ENCODE results near the gene TBC1D5. TPM values are rescaled to one million over a fixed set of nuclear protein-coding genes. Genes with fewer than 3 reads are reported as not detected.
"Not testable (repeated sequence)": the region's sequence is repeated elsewhere in the genome, so short reads cannot be mapped to it uniquely, and the experiment has no call there.

The TBC1D5 gene
- total RNA-seq, 1 experiment from 2014 or later, result 88.0 TPM

GRCh38 chr3:17551333-17551732, 191.1 kb downstream of the TBC1D5 start:
- DNase-seq (ENCODE audit: low read depth, low spot score), result no peak
- in situ Hi-C loops (cut with HindIII; ENCODE audit: low pct_unique_long_range_greater_than_20kb, low sequenced_read_pairs), result no loop called here

GRCh38 chr3:17550624-17551023, 191.8 kb downstream of the TBC1D5 start:
- in situ Hi-C loops (cut with HindIII; ENCODE audit: low pct_unique_long_range_greater_than_20kb, low sequenced_read_pairs), result no loop called here
- DNase-seq (ENCODE audit: low read depth, low spot score), result no peak

DNA sequence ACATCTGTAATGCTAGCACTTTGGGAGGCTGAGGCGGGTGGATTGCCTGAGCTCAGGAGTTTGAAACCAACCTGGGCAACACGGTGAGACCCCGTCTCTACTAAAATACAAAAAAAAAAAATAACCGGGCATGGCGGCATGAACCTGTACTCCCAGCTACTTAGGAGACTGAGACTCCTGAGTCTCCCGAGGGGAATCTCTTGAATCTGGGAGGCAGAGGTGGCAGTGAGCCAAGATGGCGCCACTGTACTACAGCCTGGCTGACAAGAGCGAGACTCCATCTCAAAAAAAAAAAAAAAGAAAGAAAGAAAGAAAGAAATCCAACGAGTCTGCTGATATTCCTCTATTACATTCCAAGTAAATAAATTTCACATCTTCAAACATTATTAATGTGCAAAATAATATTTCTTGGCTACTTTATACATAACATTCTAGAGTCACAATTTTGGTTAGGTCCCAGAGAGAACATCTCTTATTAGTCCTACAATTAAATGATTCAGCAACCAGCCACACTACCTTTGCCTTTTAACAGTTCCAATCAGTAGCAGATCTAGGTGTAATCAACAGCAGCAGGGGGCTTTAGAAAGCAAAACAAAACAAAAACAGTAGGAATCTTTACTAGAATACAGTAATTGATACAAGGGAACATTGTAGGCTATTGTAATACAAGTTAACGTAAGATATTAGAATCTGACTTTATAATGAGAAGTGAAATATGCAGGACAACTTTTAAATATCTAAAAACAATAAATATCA, 195.8 kb downstream of the TBC1D5 start:
- no peak for DNase-seq (ENCODE audit: low read depth, low spot score)
- in situ Hi-C loops (cut with HindIII; ENCODE audit: low pct_unique_long_range_greater_than_20kb, low sequenced_read_pairs), result no loop called here

- in situ Hi-C loops (cut with HindIII; ENCODE audit: low pct_unique_long_range_greater_than_20kb, low sequenced_read_pairs), result no loop called here
- DNase-seq (ENCODE audit: low read depth, low spot score), result peak; percentile 16
These were observed 197.8 kb downstream of the TBC1D5 start for GRCh38 chr3:17544632-17545031.

DNA sequence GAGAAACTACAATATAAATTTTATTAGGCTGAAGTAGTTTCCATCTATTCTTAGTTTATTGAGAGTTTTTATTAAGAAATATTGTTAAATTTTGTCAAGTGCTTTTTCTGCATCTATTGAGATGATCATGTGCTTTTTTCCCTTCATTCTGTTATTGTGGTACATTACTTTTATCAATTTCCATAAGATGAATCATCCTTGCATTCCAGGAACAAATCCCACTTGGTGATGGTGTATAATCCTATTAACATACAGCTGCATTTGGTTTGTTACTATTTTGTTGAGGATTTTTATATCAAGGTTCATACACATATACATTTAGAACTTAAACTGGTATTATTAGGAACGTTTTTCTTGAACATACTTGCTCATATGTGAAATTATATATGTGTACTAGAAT, 199.8 kb downstream of the TBC1D5 start:
- in situ Hi-C loops (cut with HindIII; ENCODE audit: low pct_unique_long_range_greater_than_20kb, low sequenced_read_pairs), result no loop called here
- DNase-seq (ENCODE audit: low read depth, low spot score), result no peak

DNA sequence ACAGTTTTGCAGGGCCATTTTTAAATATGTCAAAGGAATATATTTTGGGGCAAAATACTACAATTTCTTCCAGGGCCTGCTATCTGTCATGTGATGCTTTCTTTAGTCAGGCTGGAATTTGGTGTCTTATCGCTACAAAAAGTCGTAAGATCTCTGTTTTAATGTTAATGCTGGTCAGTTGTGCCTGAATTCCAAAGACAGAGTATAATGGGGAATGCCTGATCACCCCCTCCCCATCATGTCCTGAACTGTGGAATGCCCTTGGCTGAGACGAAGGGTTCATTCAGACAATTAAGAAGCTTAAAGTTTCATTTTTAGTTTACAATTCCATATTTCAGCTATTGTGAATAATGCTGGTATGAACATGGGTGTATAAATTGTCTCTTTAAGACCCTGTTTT, 203.0 kb downstream of the TBC1D5 start:
- in situ Hi-C loops (cut with HindIII; ENCODE audit: low pct_unique_long_range_greater_than_20kb, low sequenced_read_pairs), result no loop called here

GRCh38 chr3:17535274-17535673, 207.2 kb downstream of the TBC1D5 start:
- in situ Hi-C loops (cut with HindIII; ENCODE audit: low pct_unique_long_range_greater_than_20kb, low sequenced_read_pairs), result no loop called here

More for the DNA sequence above, 203.0 kb downstream of the TBC1D5 start:
- DNase-seq (ENCODE audit: low read depth, low spot score), result no peak

GRCh38 chr3:17532446-17532845, 210.0 kb downstream of the TBC1D5 start:
- in situ Hi-C loops (cut with HindIII; ENCODE audit: low pct_unique_long_range_greater_than_20kb, low sequenced_read_pairs); DNase-seq (ENCODE audit: low read depth, low spot score): not testable (repeated sequence)

More at GRCh38 chr3:17535274-17535673, 207.2 kb downstream of the TBC1D5 start:
- no peak for DNase-seq (ENCODE audit: low read depth, low spot score)

- in situ Hi-C loops (cut with HindIII; ENCODE audit: low pct_unique_long_range_greater_than_20kb, low sequenced_read_pairs), result no loop called here
- no peak for DNase-seq (ENCODE audit: low read depth, low spot score)
These were observed 212.8 kb downstream of the TBC1D5 start for GRCh38 chr3:17529677-17530076.

DNA sequence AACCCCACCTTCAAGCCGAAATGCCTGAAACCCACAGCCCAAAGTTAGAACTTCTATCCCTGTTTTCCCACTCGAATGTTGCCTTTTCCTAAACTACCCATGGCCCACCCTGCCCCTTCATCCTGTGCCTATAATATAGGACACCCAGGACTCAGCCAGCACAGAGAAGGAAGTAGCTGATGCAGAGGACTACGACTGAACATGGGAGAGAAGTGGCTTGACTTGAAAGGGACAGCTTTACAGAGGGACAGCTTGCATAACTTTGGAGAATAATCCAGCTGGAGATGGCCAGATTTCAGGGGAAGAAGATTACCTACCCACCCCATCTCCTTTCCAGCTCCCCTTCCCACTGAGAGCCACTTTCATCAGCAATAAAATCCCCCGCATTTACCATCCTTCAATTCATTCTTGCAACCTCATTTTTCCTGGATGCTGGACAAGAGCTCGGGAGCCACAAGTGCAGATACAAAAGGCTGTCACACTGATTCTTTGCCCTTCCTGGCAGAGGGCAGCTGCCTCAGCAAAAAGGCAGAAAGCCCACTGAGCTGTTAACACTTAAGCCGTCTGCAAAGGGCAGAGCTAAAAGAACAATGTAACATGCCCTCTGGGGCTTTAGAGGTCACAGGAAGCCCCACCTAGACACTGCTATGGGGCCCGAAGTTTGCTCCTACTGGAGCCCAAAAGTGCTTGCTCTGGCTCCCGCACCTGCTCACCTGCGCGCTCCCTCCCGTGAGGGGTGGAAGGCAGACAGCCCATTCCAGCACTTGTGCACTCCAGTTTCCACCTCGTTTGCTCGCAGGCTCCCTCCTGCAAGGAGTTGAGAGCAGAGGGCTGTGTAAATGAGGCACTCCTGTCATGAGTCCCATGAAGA, 224.0 kb downstream of the TBC1D5 start:
- in situ Hi-C loops (cut with HindIII; ENCODE audit: low pct_unique_long_range_greater_than_20kb, low sequenced_read_pairs), result no loop called here

DNA sequence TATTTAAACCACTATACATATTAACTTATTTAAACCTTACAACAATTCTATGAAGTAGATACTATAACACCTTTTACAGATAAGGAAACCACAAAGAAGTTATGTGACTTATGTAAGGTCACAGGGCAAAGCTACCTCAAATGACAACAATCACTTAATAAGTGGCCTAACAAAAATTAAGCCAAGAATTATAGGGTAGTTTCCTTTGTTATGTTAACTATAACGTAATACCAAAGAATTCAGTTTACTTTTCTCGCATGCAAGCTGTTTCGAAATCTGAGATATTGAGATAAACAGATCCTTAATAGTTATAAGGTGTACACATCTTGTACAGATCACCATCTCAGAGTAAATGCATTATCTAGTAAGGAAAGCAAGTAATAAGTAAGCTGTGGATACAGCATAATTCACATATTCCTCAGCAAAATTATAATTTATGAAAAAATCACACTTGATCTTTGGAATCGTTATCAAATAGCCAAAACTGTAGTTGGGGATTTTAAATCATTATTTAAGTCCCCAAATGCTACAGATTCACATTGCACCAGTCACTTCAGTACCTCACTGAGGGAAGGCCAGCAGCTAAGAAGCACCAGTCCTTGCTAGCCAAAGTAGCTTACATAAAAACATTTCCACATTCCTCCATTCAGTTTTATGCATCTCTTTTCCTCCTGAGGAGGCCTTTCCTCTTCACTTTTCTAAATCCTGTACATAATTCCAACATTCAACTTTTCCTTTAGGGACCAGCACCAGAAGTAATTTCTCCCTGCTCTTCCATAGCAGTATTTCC, 226.8 kb downstream of the TBC1D5 start:
- DNase-seq (ENCODE audit: low read depth, low spot score), result no peak
- in situ Hi-C loops (cut with HindIII; ENCODE audit: low pct_unique_long_range_greater_than_20kb, low sequenced_read_pairs), result no loop called here

More for the DNA sequence above, 224.0 kb downstream of the TBC1D5 start:
- DNase-seq (ENCODE audit: low read depth, low spot score), result no peak

- no peak for DNase-seq (ENCODE audit: low read depth, low spot score)
- in situ Hi-C loops (cut with HindIII; ENCODE audit: low pct_unique_long_range_greater_than_20kb, low sequenced_read_pairs), result no loop called here
These were observed 227.8 kb downstream of the TBC1D5 start for GRCh38 chr3:17514597-17514996.

- in situ Hi-C loops (cut with HindIII; ENCODE audit: low pct_unique_long_range_greater_than_20kb, low sequenced_read_pairs), result no loop called here
- DNase-seq (ENCODE audit: low read depth, low spot score), result no peak
These were observed 232.2 kb downstream of the TBC1D5 start for GRCh38 chr3:17510265-17510664.

DNA sequence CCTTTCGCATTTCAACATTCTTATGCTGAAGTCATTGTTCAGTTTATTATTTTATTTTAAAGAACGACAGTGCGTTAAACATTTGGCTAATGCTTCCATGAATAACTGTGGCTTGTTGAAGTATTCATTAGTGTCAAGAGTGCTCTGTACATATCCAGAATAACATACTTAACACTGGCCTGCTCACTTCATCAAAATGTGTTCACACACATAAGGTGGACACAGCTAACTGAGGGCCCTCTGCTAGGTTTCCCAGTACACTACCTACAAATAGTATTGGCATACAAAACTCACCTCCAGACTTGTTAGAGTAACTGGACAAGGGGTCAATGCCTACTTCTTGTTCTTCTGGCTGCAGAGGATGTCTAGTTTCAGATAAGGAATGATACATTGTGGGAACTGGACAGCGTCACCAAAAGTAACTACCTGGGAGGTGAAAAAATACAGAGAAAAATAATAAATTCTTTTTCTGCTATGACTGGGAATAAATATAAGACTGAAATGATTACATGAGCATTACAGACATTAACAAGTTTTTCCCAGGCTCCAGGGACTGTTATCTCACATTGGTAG, 234.2 kb downstream of the TBC1D5 start:
- in situ Hi-C loops (cut with HindIII; ENCODE audit: low pct_unique_long_range_greater_than_20kb, low sequenced_read_pairs), result no loop called here
- no peak for DNase-seq (ENCODE audit: low read depth, low spot score)

DNA sequence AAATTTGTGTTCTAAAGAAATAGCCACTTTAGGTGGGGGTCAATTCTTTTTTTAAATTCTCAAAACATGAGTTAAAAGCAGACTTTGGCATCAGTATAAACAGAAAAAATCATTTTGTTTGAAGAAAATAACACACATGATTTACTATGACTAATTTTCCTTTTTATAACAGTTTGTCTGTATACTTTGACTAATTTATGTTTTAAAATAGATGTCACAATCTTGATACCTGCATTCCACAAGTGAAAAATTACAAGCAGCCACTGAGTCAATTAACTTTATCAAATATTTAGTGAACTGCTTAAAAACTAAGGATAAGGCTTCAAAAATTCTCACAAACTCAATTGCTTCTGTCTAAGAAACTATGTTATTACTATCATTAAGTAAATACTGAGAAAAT, 235.0 kb downstream of the TBC1D5 start:
- in situ Hi-C loops (cut with HindIII; ENCODE audit: low pct_unique_long_range_greater_than_20kb, low sequenced_read_pairs), result no loop called here
- no peak for DNase-seq (ENCODE audit: low read depth, low spot score)

GRCh38 chr3:17505856-17506255, 236.6 kb downstream of the TBC1D5 start:
- in situ Hi-C loops (cut with HindIII; ENCODE audit: low pct_unique_long_range_greater_than_20kb, low sequenced_read_pairs), result no loop called here
- no peak for DNase-seq (ENCODE audit: low read depth, low spot score)

- DNase-seq (ENCODE audit: low read depth, low spot score), result no peak
- in situ Hi-C loops (cut with HindIII; ENCODE audit: low pct_unique_long_range_greater_than_20kb, low sequenced_read_pairs), result no loop called here
These were observed 240.7 kb downstream of the TBC1D5 start for GRCh38 chr3:17501745-17502144.

- no peak for DNase-seq (ENCODE audit: low read depth, low spot score)
These were observed 241.8 kb downstream of the TBC1D5 start for GRCh38 chr3:17500618-17501017.

More at GRCh38 chr3:17500618-17501017, 241.8 kb downstream of the TBC1D5 start:
- in situ Hi-C loops (cut with HindIII; ENCODE audit: low pct_unique_long_range_greater_than_20kb, low sequenced_read_pairs), result no loop called here
